LNCAP (cell line): ENCODE data around the gene PAX6.

Experiments used
- TF ChIP-seq, protein P1 (sequence below): fragments of 450-650 bp; IDR thresholded peaks from 2 replicates; pipeline ENCODE4 v1.5.1; 2017; ENCODE audit warnings: mild to moderate bottlenecking

The PAX6 gene

DNA sequence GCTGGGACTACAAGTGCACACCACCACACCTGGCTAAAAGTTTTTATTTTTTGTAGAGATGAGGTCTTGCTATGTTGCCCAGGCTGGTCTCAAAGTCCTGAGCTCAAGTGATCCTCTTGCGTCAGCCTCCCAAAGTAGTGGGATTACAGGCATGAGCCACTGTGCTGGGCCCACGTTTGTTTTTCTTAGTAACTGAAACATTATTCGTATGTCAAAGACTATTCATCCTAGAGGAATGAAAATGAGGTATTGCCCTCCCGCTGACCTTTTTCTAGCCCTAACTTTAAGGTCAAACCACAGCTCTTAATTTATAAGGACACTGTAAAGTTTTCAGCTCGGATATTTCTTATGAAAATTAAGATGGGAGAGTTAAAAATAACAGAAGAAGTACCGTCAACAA, 33.2 kb upstream of the PAX6 start:
- TF ChIP-seq, protein P1, sequence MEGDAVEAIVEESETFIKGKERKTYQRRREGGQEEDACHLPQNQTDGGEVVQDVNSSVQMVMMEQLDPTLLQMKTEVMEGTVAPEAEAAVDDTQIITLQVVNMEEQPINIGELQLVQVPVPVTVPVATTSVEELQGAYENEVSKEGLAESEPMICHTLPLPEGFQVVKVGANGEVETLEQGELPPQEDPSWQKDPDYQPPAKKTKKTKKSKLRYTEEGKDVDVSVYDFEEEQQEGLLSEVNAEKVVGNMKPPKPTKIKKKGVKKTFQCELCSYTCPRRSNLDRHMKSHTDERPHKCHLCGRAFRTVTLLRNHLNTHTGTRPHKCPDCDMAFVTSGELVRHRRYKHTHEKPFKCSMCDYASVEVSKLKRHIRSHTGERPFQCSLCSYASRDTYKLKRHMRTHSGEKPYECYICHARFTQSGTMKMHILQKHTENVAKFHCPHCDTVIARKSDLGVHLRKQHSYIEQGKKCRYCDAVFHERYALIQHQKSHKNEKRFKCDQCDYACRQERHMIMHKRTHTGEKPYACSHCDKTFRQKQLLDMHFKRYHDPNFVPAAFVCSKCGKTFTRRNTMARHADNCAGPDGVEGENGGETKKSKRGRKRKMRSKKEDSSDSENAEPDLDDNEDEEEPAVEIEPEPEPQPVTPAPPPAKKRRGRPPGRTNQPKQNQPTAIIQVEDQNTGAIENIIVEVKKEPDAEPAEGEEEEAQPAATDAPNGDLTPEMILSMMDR = no peak

DNA sequence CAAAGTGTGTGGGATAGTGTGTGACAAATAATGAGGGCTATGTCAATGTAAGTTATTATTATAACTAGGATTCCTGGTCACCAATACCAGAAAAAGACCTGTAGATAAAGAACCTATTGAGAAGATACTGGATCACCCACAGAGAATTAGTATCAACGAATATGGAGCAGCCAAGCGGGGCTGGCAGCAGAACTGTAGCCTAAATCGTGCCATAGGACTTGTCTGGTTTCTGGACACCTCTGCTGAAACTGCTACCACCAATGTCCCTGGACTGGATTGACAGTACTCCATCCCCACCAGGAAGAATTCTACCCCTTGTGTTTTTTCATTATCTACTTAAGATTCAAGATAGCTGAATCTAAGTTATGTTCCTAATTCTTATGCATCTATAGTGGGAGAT, 30.3 kb upstream of the PAX6 start:
- TF ChIP-seq, protein P1 = no peak

DNA sequence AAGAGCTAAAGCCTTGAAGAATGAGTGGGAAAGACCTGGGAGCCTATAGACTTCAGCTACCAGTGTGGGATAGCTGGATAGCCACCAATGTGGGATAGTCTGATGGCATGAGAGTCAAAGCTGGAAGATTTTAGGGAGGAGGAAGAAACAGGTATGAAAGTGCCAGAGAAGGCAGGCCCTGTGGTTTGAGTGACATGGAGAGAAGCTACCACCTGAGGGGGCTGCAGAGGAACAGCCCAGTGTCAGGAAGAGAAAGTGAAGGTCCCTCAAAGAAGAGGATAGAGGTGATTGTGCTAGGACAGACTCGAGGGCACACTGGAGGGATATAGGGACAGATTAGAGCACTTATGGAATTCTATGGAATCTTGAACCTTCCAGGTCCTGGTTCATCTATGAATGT, 23.1 kb upstream of the PAX6 start:
- TF ChIP-seq, protein P1 = no peak

DNA sequence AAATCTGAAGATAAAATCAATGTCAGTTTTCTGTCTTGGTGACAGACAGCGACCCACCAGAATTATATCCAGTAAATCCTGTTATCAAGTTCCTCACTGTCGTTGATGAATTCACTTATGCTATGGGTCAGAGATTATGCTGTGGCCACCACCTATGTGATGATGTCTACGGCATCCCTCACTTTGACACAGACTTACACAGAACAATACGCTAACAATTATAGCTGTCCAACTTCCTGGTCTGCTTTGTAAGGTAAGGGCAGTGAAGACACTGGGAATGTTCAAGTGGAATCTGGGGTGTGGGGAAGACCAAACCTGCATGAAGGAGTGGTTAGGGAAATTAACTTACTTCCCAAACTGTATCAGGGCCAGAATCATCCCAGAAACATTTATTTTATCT, 19.3 kb upstream of the PAX6 start:
- TF ChIP-seq, protein P1 = no peak

DNA sequence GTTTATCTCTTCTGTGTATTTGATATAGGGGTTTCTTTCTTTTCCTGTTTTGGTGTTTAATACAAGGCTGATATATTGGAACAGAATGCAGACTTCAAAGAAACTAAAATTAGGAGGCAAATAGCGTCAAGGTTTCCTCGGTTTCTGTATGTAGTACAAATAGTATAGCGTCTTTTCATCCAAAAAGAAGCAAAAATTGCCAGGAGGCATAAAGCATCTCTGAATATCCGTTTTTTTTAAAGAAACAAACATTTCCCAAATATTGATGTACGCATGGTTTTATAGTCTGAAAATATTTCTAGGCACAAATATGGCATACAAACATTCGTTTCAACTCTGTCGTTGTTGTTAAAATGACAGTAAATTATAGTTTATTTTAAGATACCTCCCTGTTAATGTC, 17.1 kb upstream of the PAX6 start:
- TF ChIP-seq, protein P1 = no peak

DNA sequence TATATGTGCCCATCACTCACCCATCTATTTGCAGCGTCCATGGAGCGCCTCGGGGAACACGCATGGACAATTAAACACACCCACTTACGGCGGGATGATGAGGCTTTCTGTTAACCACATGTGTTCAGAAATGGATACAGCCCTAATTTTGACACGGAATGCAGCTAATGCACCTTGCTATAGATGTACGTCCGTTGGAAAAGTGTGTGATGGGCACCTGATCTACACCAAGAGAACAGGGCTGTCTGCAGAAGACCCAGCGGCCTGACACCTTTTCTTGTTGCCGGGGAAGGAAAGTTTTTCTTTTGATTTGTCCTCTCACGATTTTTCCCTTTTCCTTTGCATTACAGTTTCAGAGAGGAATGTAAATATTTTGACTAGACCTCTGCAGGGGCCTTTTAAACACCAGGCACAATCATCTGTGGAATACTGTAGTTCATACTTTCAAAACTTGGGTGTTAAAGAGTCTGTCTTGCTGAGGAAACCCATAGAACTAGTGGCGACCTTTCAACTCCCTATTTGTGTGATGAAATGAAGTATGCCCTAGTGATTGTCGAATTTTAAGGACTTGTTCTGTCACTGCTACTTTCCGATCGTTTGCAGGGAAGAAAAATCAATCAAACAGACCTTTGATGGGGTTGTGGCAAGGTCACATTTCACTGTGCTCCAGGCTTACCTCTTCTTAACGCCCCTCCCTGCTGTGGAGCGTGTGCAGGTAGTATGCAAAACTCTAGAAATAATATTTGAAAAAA, 16.5 kb upstream of the PAX6 start:
- TF ChIP-seq, protein P1 = no peak

DNA sequence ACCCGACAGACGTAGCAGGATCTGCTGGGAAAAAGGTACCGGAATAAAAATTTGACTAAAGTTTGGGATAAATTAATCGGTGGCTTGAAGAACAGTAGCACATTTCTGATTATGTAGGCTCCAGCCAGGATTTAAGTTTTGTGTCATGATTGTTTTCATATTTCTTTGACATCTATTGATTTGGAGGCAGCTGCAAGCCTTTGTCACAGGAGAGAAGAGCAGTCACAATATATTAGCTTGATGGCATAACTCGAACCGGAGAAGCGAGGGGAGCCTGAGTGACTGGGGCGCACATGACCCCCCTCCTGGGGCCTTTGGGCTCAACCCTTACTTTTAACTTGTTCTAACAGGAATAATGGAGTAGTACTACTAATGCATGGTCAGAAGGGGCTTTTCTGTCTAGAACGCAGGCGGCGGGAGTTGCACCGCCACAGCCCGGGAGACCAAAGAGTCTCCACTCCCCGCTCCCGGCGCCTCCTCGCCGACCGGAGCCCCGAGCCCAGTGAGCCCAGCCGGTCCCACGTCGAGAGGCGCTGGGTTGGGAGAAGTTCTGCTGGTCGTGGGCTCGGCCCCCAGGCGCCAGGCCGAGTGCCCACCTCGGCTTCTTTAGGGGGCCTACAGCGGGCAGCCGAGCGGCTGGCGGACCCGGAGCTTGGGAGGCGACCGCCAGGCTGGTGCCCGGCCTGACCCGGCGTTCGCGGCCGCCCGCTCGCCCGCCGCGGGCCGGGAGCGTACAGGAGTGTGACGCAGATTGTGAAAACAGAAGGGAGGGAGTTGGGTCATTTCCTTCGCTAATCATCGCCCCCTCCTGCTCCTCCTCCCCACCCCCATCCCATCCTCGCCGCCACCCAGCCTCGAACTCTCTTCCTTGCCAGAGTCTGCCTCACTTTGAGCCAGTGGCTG, 15.7 kb upstream of the PAX6 start:
- TF ChIP-seq, protein P1 = no peak
